HG03575 (cell line): ENCODE measurements around the gene CORO1C.

Source experiments
- ATAC-seq: cut with Tn5 transposase; IDR thresholded peaks from one replicate; pipeline ENCODE4 v1.9.1; 2021; ENCODE audit not compliant: unreplicated experiment, insufficient number of reproducible peaks, low FRiP score; ENCODE audit errors: extremely low read depth

The CORO1C gene

DNA sequence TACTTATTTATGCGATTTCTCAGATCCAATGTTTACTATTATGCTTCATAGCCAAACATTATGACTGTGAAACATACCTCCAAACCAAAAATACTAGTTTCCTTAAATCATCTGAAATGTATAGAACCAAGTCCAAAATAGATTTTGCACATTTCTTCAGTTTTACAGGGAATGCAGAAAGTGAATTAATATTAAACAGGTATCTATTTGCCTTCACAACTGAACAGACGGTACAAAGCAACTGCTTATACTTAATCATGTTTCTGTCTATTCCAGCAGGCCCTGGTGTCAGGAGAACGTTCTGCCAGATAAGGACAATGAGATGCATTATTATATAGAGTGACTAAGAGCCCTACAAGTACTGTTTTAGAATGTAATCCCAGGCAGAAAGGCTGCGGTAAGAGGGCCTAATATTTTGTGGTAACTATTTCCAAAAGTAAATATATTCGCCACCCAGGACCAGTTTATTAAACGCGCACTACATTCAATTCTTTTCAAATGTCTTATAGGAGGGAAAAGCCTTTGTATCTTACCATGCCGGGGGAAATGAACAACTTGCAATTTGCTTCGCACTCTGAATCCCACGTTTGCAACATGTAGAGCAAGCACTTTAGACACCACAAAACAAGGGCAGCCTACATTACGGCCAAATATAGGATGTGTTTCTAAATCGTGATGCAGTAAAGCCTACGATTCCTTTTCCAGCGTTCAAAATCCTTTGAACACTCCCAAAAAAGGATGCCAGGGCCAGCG lies 1.5 kb downstream of the CORO1C start:
- no peak for ATAC-seq

DNA sequence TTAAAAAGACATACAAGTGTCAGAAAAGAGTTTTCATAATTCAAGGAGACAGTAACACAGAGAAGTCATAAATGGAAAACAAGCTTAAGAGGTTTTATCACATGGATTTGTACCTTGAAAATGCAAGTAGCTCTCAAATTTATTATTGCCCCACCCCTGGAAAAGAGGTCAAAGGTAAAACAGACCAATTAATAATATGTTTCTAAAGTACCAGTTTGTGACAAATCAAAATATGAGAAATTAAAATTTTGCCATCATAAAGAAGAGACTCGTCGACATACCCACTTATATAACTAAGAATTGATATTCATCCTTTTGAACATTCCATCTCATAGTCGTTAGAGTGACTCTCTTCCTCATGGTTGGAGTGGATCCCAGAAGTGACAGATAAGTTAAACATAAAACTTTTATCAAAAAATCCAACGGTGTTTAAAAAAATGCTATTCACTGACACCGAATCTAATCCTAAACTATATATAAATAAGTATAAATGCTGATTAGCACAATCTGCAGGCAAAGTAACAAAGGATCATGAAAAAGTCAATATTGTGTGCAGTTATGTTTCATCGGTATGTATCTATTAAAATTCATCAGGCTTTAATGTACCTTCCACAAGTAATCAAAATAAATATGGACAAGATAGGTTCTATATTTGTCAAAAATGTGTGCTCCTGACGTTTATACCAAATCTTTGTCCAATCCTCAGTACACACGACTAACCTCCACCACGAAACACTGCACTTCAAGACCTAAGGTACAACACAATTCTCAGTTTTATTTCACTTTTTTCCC lies 2.3 kb downstream of the CORO1C start:
- no peak for ATAC-seq

DNA sequence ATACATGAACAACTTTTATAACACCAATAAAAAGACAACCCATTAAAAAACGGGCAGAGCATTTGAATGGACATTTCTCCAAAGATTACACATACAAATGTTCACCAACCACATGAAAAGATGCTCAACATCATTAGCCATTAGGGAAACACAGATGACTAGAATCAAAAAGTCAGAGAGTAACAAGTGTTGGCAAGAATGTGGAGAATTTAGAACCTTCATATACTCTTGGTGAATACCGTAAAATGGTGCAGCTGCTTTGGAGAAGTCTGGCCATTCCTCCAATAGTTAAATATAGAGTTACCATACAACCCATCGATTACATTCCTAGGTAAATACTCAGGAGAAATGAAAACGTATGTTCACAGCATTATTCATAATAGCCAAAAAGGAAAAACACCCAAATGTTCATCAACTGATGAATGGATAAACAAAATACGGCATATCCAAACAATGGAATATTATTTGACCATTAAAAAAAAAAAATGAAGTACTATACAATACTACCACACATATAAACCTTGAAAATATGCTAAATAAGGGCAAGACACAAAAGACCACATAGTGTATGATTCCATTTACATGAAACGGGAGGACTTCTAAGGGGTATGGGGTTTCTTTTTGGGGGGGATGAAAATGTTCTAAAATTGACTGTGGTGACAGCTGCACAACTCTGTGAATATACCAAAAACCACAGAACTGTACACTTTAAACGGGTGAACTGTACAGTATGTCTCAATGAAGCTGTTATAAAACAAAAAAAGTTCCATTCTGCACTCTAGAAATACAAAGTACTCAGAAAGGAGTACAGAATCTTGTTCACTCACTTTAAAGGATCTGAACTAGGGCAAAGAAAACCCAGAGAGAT lies 3.2 kb downstream of the CORO1C start:
- no peak for ATAC-seq

DNA sequence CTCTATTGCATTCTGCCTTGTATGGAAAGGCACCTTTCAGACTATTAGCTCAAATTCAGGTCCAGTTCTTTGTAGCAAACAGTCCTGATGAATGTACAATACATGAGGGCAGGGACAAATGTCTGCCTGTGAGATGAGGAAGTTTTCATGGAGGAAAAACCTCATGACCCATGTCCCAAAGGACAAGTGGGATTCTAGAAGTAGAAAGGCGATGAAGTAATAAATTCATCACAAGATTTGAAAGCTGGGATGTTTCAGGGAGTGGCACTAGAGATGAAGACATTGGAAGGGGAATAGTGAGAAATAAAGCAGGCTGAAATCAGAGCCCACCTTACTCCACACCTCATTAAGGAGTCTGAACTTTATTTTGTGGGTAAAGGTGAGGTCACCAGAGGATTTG lies 4.2 kb downstream of the CORO1C start:
- no peak for ATAC-seq

DNA sequence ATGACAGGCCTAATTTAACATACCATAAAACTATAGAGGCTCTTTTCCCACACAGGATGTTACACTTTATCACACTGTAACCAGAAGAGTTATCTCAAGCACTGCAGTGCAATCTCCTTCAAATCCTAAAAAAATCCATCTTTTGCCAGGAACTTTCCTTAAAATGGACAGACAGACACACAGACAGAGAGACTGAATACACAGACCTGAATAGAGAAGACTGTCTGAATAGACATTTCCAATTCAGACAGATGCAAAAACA lies 6.5 kb downstream of the CORO1C start:
- no peak for ATAC-seq

DNA sequence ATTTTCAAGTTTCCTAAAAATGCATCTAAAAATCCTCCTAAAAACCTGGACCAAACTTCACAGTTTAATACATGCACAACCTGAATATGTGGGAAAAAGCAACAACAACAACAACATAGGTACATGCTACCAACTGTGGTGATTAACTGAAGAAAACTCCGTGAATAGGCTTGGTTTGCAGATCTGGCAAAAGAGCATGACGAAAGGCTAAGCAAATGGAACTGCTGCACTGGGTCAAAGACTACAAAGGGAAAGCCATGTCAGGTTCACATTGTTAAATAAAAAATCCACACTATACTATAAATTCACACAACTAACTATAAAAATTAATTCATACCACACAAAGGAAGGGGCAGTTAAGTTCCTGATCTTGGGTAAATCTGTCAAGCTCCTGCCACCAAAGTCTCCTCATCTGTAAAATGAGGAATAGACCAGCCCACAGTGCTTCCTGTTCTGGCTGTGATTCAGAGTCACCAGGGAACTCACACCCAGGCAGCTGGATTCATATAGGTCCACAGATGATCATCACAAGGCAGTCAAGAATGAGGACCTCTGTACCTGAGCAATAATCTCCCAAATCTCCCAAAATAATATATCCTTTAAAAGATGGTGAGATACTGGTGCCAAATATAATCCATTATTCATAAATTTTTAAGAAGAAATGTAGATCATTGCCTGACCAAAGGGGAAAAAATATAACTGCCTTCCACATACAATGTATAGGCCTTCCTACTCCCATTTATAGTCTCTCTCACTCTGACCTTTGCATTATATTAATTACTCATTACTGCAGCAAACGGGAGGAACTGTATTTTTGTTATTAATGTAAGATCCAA lies 7.0 kb downstream of the CORO1C start:
- no peak for ATAC-seq

DNA sequence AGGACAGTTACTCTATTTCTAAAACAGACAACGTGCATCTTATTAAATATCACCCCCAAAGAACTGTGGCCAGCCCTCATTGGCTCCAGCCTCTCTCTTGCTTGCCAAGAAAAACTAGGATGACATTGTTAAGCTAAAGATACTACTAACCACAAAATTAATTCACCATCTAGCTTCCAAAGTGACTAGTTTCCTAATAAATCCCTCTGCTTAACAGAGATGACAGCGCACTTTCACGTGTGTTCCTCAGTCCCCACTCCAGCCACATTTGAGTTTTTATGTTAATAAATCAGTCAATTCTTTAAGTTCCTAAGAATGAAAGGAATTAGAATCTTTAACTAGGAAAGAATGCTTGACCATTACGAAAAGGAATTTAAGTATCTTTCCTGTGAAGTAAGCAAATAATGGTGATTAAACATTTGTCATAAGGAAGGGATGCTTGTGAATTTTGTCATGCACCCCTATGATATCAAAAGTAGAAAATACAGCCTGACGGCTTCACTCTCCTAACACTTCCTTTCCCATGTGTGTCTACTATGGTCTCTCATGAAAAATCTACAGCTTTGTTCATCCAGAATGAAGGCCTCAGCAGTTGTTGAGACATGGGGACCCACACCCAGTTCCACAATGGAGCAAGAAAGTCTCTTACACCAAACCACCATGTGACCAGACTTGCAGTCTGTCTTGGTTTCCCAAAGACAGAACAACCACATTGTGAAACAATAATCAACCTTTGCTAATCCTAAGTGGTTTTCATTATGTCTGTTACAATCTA lies 8.1 kb downstream of the CORO1C start:
- no peak for ATAC-seq

DNA sequence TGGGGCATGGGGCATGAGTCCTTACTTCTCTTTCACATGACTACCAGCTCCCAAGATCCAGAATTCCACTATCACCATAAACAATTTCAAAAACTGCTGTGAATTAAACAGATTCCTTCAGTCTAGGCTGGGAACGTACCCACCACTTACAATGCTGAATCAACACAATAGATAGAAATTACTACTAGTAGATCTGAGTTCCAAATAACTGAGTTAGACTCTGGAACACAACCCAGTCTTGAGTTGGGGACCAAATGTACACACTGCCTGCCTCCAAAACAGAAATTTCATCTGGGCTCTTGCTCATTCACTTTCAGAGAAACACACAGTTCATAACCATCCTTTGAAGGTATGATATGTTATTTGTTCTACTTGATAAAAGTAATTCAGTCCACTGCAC lies 8.9 kb downstream of the CORO1C start:
- ATAC-seq: no peak

DNA sequence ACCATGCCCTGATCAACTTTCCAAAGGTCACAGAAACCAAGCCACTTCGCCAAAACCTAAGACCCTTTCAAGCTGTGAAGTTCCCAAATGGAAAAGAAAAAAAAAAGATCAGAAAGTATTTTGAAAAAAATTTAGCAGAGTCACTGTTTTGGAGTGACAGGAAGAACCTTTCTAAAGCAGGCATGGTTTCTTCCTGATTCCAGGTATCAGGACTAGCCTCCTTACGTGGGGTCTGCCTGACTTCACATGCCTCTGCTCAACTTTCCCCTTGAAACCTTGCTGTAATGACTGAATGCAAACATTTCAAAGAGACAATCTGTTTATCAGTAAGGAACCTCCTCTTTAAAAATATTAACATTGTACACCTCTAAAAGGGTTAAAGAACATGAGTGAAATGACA lies 9.5 kb downstream of the CORO1C start:
- no peak for ATAC-seq

DNA sequence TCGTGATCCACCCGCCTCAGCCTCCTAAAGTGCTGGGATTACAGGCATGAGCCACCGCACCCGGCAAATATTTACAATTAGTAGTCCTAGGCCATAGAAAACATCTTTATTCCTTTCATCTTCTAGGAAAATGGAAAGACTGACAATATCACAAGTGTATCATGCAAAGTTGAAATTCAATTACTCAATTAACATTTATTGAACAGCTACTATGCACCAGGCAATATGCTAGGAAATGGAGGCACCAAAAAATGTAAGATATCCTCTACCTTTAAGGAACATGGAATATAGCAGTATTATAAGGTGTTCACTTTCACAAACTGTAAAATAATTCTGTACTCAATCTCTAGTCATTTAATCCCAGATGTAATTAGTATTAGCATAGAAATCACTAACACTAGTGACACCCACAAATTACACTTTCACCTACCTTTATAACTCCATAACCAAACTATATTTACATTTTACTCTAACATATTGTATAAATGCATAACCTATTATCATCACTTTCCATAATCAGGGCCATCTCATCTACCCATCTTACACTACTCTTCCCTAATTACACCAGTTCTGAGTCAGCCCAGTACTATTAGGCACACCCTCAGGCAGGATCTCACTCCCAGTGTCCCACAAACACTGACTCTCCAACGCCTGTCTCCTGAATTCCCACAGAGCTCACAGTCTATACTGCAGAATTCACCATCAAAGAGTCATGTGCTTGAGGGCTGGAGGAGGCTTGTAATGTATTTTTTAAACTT lies 10.4 kb downstream of the CORO1C start:
- ATAC-seq: no peak

DNA sequence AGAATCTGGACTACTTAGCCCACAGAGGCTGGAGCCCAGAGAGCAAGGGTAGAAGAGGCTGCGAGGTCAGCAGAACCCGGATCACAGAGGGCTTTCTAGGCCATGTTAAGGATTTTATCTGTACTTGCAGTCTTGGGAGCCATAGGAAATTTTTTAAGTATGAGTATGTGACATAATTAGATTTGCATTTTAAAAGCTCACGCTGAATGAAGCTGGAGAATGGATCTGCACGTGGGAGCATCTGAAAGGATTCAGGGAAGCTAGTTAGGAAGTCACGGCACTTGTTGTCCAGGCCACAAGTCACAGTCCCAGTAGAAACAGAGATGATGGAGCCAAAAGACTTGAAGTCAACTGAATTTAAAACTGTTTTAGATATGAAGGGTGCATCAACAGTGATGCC lies 14.1 kb downstream of the CORO1C start:
- no peak for ATAC-seq

DNA sequence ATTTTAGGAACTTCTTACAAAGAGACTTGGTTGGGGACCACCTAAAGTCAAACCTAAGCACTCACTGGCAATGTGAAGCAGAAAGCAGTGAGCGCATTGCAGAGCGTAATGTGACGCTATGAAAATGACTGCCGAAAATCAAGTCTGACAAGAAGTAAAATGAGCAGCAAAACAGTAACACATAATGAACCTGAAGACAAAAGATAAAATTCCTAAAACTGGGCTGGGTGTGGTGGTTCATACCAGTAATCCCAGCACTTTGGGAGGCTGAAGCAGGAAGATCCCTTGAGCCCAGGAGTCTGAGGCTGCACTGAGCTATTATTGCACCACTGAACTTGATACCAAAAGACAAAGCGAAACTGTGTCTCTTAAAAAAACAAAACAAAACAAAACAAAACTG lies 16.5 kb downstream of the CORO1C start:
- ATAC-seq: no peak

DNA sequence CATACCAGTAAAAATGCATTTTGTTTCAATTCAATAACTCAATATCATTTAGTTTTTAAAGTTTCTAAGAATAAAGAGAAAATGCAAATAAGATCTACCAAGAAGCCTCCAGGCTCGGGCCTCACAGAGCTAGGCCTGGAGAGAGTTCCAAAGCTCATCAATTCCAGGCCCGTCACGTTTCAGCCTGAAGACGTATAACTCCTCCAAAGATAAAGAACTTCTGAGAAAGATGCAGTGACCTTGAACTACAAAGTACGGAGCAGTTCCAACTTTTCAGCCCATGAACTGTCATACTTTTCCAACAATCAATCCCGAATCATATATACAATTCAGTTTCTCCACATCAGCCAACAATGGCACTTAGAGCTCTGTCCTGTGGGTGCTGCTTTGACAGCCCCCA lies 17.8 kb downstream of the CORO1C start:
- ATAC-seq: no peak

DNA sequence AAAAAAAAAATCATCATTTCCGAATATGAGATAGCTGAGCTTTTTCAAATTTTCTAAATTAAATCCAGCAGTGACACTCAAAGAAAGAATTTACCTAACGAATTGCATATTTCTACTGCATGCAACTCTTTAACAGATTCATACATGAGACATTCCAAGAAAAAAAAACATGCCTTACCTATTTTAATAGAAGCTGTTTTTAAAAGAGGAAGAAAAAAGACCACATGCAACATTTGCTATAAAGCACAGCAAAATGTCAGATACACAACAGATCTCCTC lies 18.5 kb downstream of the CORO1C start:
- ATAC-seq: no peak

DNA sequence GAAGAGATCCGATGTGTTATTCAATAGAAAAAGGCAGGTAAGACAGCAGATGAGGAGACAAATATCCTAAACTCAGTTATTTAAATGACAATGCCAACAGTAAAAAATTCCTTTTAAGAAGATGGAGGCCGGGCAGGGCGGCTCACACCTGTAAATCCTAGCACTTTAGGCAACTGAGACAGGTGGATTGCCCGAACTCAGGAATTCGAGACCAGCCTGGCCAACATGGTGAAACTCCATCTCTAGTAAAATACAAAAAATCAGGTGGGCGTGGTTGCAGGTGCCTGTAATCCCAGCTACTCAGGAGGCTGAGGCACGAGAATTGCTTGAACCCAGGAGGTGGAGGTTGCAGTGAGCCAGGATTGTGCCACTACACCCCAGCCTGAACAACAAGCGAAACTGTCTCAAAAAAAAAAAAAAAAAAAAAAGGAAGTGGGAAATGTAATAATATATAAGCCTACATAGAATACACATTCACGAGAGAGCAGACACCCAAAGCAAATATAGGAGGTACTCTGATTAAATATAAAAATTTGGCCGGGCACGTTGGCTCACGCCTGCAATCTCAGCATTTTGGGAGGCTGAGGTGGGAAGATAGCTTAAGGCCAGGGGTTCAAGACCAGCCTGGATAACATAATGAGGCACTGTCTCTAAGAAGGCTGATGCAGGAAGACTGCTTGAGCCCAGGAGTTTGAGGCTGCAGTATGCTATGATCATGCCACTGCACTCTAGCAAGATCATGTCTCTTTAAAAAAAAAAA lies 19.0 kb downstream of the CORO1C start:
- ATAC-seq: no peak

DNA sequence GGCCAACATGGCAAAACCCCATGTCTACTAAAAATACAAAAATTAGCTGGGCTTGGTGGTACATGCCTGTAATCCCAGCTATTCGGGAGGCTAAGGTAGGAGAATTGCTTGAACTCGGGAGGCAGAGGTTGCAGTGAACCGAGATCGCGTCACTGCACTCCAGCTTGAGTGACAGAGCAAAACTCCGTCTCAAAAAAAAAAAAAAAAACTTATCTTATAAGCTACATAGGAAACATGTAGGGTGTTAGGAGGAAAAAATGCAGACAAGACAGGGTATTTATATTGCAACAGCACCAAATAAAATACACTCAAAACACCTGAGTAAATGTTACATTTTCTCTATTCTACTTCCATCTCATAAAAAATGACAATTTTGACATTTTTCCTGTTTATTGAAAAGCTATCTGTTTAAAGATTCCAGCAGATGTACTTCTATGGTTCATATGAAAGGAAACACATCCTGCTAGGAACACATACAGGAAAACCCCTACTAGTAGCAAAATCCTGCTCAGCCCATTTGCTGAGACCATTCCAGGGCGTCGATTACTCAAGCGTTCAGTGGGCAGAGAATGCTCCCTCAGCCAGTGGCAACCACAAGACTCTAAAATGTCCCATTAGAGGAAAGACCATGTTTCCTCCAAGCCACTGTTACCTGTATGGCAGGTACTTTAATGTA lies 19.7 kb downstream of the CORO1C start:
- ATAC-seq: no peak

DNA sequence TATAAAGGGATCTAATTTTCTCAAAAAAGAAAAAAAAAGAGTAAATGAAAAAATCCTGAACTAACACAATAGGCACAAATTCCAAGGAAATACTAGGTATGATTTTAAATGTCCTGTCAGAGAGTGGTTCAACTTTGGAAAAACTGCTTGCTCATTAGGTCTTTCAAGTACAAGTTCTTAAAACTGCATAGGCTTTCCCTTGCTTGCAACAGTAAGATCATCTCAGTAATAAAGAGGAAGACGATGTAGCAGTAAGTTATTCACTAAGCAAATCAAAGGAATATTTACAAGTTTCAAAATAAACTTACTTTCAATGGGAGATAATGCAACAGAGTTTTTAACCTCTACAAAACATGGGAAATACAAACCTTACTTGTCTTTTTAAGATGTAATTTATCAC lies 21.6 kb downstream of the CORO1C start:
- no peak for ATAC-seq
